Mucosa of stomach (tissue), 1 donor: ENCODE measurements around the gene RNF225.
"Not testable (repeated sequence)": the region's sequence is repeated elsewhere in the genome, so short reads cannot be mapped to it uniquely, and the experiment has no call there.

Experiments used
- H3K27me3 ChIP-seq: one replicate; pipeline ENCODE4 v1.7.0; 2013; ENCODE audit warnings: mild to moderate bottlenecking, low read length; ENCODE audit not compliant: control insufficient read depth, insufficient read depth
- H3K36me3 ChIP-seq: one replicate; pipeline ENCODE4 v1.7.0; 2013; ENCODE audit warnings: low read length; ENCODE audit not compliant: control insufficient read depth, insufficient read depth
- H3K4me1 ChIP-seq: one replicate; pipeline ENCODE4 v1.7.0; 2013; ENCODE audit warnings: mild to moderate bottlenecking, low read length; ENCODE audit not compliant: control insufficient read depth, insufficient read depth
- H3K4me3 ChIP-seq: one replicate; pipeline ENCODE4 v1.7.0; 2013; ENCODE audit warnings: low read length
- H3K9ac ChIP-seq: one replicate; pipeline ENCODE4 v1.7.0; 2013; ENCODE audit warnings: mild to moderate bottlenecking, low read length, moderate library complexity
- H3K9me3 ChIP-seq: one replicate; pipeline ENCODE4 v1.7.0; 2013; ENCODE audit warnings: mild to moderate bottlenecking, low read length, moderate library complexity; ENCODE audit not compliant: control insufficient read depth
- donor health status: Pancreatic carcinoma.

RNF225 gene

GRCh38 chr19:58368561-58369360 is 26.7 kb upstream of the RNF225 start:
- H3K36me3 ChIP-seq, result no peaks in the 10 kb centered on the region
- no peaks in the 10 kb centered on the region for H3K9me3 ChIP-seq
- no peak overlapping the region for H3K4me3 ChIP-seq
- H3K27me3 ChIP-seq, result no peaks in the 10 kb centered on the region
- H3K4me1 ChIP-seq, result no peaks in the 10 kb centered on the region
- no peak overlapping the region for H3K9ac ChIP-seq

GRCh38 chr19:58372311-58373133 is 22.9 kb upstream of the RNF225 start:
- Histone ChIP-seq H3K4me1 (no peaks in the 10 kb centered on the region), H3K9me3 (no peaks in the 10 kb centered on the region), H3K27me3 (no peaks in the 10 kb centered on the region), H3K9ac (no peak overlapping the region), H3K36me3 (no peaks in the 10 kb centered on the region), H3K4me3 (no peak overlapping the region)

- no peaks in the 10 kb centered on the region for H3K27me3 ChIP-seq
- no peak overlapping the region for H3K4me3 ChIP-seq
- no peaks in the 10 kb centered on the region for H3K9me3 ChIP-seq
- H3K4me1 ChIP-seq, result no peaks in the 10 kb centered on the region
- no peak overlapping the region for H3K9ac ChIP-seq
- H3K36me3 ChIP-seq, result no peaks in the 10 kb centered on the region
Observed at GRCh38 chr19:58374200-58374599, 21.3 kb upstream of the RNF225 start.

- not testable (repeated sequence) for H3K9me3 ChIP-seq, H3K36me3 ChIP-seq, H3K4me3 ChIP-seq, H3K9ac ChIP-seq, H3K27me3 ChIP-seq, H3K4me1 ChIP-seq
Observed at GRCh38 chr19:58376724-58377123, 18.7 kb upstream of the RNF225 start.

GRCh38 chr19:58379246-58379645 is 16.2 kb upstream of the RNF225 start:
- H3K9me3 ChIP-seq, result no peaks in the 10 kb centered on the region
- H3K27me3 ChIP-seq, result no peaks in the 10 kb centered on the region
- H3K4me1 ChIP-seq, result peaks cover 15% of the 10 kb centered on the region
- no peaks in the 10 kb centered on the region for H3K36me3 ChIP-seq
- H3K4me3 ChIP-seq, result no peak overlapping the region
- H3K9ac ChIP-seq, result no peak overlapping the region

GRCh38 chr19:58380037-58380661 is 15.3 kb upstream of the RNF225 start:
- Histone ChIP-seq H3K4me3 (peak overlapping the region; percentile 34), H3K27me3 (no peaks in the 10 kb centered on the region), H3K9me3 (no peaks in the 10 kb centered on the region), H3K4me1 (peaks cover 17% of the 10 kb centered on the region), H3K36me3 (no peaks in the 10 kb centered on the region), H3K9ac (peak overlapping the region; percentile 45)

GRCh38 chr19:58380662-58381459 is 14.6 kb upstream of the RNF225 start, which contains the start of gene ZNF837:
Gene ZNF837, minus strand, starts transcription at chr19:58381030. Its CDS starts 11,698 bp downstream, at chr19:58369332.
- no peaks in the 10 kb centered on the region for H3K36me3 ChIP-seq
- no peaks in the 10 kb centered on the region for H3K27me3 ChIP-seq
- H3K9ac ChIP-seq, result peak within 1 kb of the TSS; percentile 80
- H3K9me3 ChIP-seq, result no peaks in the 10 kb centered on the region
- H3K4me3 ChIP-seq, result peak within 1 kb of the TSS; percentile 34
- peaks cover 24% of the 10 kb centered on the region for H3K4me1 ChIP-seq

GRCh38 chr19:58381460-58382212 is 13.8 kb upstream of the RNF225 start:
- Histone ChIP-seq H3K9me3 (no peaks in the 10 kb centered on the region), H3K36me3 (no peaks in the 10 kb centered on the region), H3K4me3 (peak overlapping the region; percentile 34), H3K9ac (peak overlapping the region; percentile 80), H3K27me3 (no peaks in the 10 kb centered on the region), H3K4me1 (peaks cover 30% of the 10 kb centered on the region)

- Histone ChIP-seq H3K27me3 (no peaks in the 10 kb centered on the region), H3K36me3 (no peaks in the 10 kb centered on the region), H3K4me3 (no peak overlapping the region), H3K4me1 (peaks cover 37% of the 10 kb centered on the region), H3K9me3 (no peaks in the 10 kb centered on the region), H3K9ac (no peak overlapping the region)
Observed at GRCh38 chr19:58382997-58383603, 12.4 kb upstream of the RNF225 start.

GRCh38 chr19:58385313-58385890 is 10.1 kb upstream of the RNF225 start:
- Histone ChIP-seq H3K4me1 (peaks cover 34% of the 10 kb centered on the region), H3K9me3 (no peaks in the 10 kb centered on the region), H3K4me3 (peak overlapping the region; percentile 79), H3K27me3 (no peaks in the 10 kb centered on the region), H3K9ac (peak overlapping the region; percentile 92), H3K36me3 (no peaks in the 10 kb centered on the region)
